ENCODE results near the gene ALKBH2. TPM values are rescaled to one million over a fixed set of nuclear protein-coding genes. Genes with fewer than 3 reads are reported as not detected.

The ALKBH2 gene
- total RNA-seq, 1 donor from 2014 or later: 18.6 TPM

- peaks cover 2 to 29% of the 10 kb centered on the region in 2 donors for H3K4me1 ChIP-seq
- intact Hi-C loops (cut with DNase I): no loop called here
- no peaks in the 10 kb centered on the region for H3K36me3 ChIP-seq
- H3K27ac ChIP-seq: peak overlapping the region in 1 of 2 donors; percentile 64
- no peak overlapping the region for H3K4me3 ChIP-seq
- TF ChIP-seq, protein P1, sequence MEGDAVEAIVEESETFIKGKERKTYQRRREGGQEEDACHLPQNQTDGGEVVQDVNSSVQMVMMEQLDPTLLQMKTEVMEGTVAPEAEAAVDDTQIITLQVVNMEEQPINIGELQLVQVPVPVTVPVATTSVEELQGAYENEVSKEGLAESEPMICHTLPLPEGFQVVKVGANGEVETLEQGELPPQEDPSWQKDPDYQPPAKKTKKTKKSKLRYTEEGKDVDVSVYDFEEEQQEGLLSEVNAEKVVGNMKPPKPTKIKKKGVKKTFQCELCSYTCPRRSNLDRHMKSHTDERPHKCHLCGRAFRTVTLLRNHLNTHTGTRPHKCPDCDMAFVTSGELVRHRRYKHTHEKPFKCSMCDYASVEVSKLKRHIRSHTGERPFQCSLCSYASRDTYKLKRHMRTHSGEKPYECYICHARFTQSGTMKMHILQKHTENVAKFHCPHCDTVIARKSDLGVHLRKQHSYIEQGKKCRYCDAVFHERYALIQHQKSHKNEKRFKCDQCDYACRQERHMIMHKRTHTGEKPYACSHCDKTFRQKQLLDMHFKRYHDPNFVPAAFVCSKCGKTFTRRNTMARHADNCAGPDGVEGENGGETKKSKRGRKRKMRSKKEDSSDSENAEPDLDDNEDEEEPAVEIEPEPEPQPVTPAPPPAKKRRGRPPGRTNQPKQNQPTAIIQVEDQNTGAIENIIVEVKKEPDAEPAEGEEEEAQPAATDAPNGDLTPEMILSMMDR (IDR thresholded peaks at IDR 0.05): no peak
- DNase-seq (ENCODE audit: low spot score in 2 of 2): no peak
- no peaks in the 10 kb centered on the region for H3K27me3 ChIP-seq
- H3K9me3 ChIP-seq: no peaks in the 10 kb centered on the region
Observed at GRCh38 chr12:109116611-109116949, 23.3 kb upstream of the ALKBH2 start.

- Histone ChIP-seq H3K4me3 (no peak within 1 kb of the TSS), H3K27me3 (no peaks in the 10 kb centered on the region), H3K27ac (peak within 1 kb of the TSS in 1 of 2 donors; percentile 64), H3K36me3 (no peaks in the 10 kb centered on the region), H3K9me3 (no peaks in the 10 kb centered on the region), H3K4me1 (peaks cover 2 to 29% of the 10 kb centered on the region in 2 donors)
- peak; percentile 27 to 77 for DNase-seq (ENCODE audit: low spot score in 2 of 2)
- TF ChIP-seq, protein P1 (IDR thresholded peaks at IDR 0.05): no peak
- intact Hi-C loops (cut with DNase I): no loop called here
Observed at GRCh38 chr12:109115758-109116610, 22.7 kb upstream of the ALKBH2 start, which contains the start of gene ACACB. ACACB (plus strand) TSS chr12:109116587; CDS start chr12:109139406, 22,819 bp downstream.

GRCh38 chr12:109115404-109115757 is 22.1 kb upstream of the ALKBH2 start:
- Histone ChIP-seq H3K36me3 (no peaks in the 10 kb centered on the region), H3K27ac (peak overlapping the region in 1 of 2 donors; percentile 64), H3K9me3 (no peaks in the 10 kb centered on the region), H3K4me1 (peaks cover 2 to 29% of the 10 kb centered on the region in 2 donors), H3K27me3 (no peaks in the 10 kb centered on the region), H3K4me3 (no peak overlapping the region)
- TF ChIP-seq, protein P1 (IDR thresholded peaks at IDR 0.05): no peak
- no peak for DNase-seq (ENCODE audit: low spot score in 2 of 2)
- intact Hi-C loops (cut with DNase I): no loop called here

DNA sequence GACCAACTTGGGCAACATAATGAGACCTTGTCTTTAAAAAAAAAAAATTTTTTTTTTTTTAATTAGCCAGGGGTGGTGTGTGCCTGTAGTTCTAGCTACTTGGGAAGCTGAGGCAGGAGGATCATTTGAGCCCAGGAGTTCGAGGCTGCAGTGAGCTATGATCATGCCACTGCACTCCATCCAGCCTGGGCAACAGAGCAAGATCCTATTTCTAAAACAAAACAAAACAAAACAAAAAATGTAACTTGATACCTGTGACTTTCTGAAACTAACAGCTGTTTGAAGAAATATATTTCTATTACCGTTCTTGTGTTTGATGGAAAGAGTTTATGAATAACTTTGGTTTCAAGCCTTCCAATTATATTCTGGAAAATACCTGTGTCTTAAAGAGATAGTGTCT is 21.4 kb upstream of the ALKBH2 start:
- no peak overlapping the region for H3K4me3 ChIP-seq
- TF ChIP-seq, protein P1 (IDR thresholded peaks at IDR 0.05): no peak
- peaks cover 2 to 29% of the 10 kb centered on the region in 2 donors for H3K4me1 ChIP-seq
- intact Hi-C loops (cut with DNase I): no loop called here
- no peak for DNase-seq (ENCODE audit: low spot score in 2 of 2)
- no peaks in the 10 kb centered on the region for H3K36me3 ChIP-seq
- no peaks in the 10 kb centered on the region for H3K27me3 ChIP-seq
- H3K9me3 ChIP-seq: no peaks in the 10 kb centered on the region
- peak overlapping the region in 1 of 2 donors; percentile 64 for H3K27ac ChIP-seq

GRCh38 chr12:109113661-109114321 is 20.5 kb upstream of the ALKBH2 start:
- H3K36me3 ChIP-seq: no peaks in the 10 kb centered on the region
- DNase-seq (ENCODE audit: low spot score in 2 of 2): no peak
- intact Hi-C loops (cut with DNase I): no loop called here
- H3K27ac ChIP-seq: peak overlapping the region in 1 of 2 donors; percentile 29
- H3K9me3 ChIP-seq: no peaks in the 10 kb centered on the region
- H3K4me1 ChIP-seq: peaks cover 2 to 29% of the 10 kb centered on the region in 2 donors
- TF ChIP-seq, protein P1 (IDR thresholded peaks at IDR 0.05): no peak
- no peaks in the 10 kb centered on the region for H3K27me3 ChIP-seq
- no peak overlapping the region for H3K4me3 ChIP-seq
